ENCODE measurements around the gene TAGAP. TPM values are rescaled to one million over a fixed set of nuclear protein-coding genes. Genes with fewer than 3 reads are reported as not detected.
"Not testable (repeated sequence)": the region's sequence is repeated elsewhere in the genome, so short reads cannot be mapped to it uniquely, and the experiment has no call there.

TAGAP gene
- polyA plus RNA-seq, 1 of the 3 experiments (the other 2 are of a cell fraction): not detected

- Histone ChIP-seq H3K79me2 (ENCODE audit: insufficient read depth) (no peaks in the 10 kb centered on the region), H3K27ac (ENCODE audit: low read depth in 2 of 2, low read length in 1 of 2) (no peak overlapping the region), H3K4me2 (no peak overlapping the region), H3K9me3 (no peaks in the 10 kb centered on the region), H4K20me1 (ENCODE audit: insufficient read depth) (no peaks in the 10 kb centered on the region), H2AFZ (ENCODE audit: low read depth) (no peak overlapping the region), H3K27me3 (ENCODE audit: insufficient read depth) (peaks cover 12% of the 10 kb centered on the region), H3K9me2 (0 out of 2 replicates have a peak, but pooled peaks cover 2% of the 10 kb centered on the region), H3K4me3 (ENCODE audit: low read depth in 2 of 2, low read length in 1 of 2) (no peak overlapping the region), H3K9ac (no peak overlapping the region), H3K36me3 (replicated peaks in 1 of 2; ENCODE audit: control insufficient read depth in 1 of 2, insufficient read depth in 2 of 2, low read length in 1 of 2) (no peaks in the 10 kb centered on the region), H3K4me1 (ENCODE audit: control insufficient read depth in 1 of 2, insufficient read depth in 2 of 2, low read depth in 1 of 2, low read length in 1 of 2) (no peaks in the 10 kb centered on the region; a peak in 1 of 4 replicates), H3F3A (replicated peaks; ENCODE audit: insufficient read depth) (no peaks in the 10 kb centered on the region)
- no peak for DNase-seq
- POLR2A ChIA-PET: no interaction called here
- WGBS (ENCODE audit: low lambda C conversion rate): 65% methylated on average over 8 of the region's 8 CpGs
- CTCF ChIA-PET: interaction anchor here (1.2 to 10.7 kb wide), 5 partner anchors 66 to 1843 kb away, joined by 3 to 152 read pairs (median 3); no protein-coding TSS in a partner anchor
- TF ChIP-seq JUND (IDR thresholded peaks at IDR 0.05) (no peak), REST (IDR thresholded peaks at IDR 0.05; ENCODE audit: low read depth, low read length) (no peak), IRF3 (IDR thresholded peaks at IDR 0.05; ENCODE audit: low read depth, low read length) (no peak), TEAD4 (IDR thresholded peaks at IDR 0.05; ENCODE audit: borderline replicate concordance, insufficient read depth) (no peak), CHD2 (IDR thresholded peaks at IDR 0.05; ENCODE audit: low read length, partially characterized antibody) (no peak), NRF1 (IDR thresholded peaks at IDR 0.05; ENCODE audit: low read depth, low read length) (no peak), POLR2AphosphoS5 (IDR thresholded peaks at IDR 0.05; ENCODE audit: low read depth, low read length) (no peak), EP300 (IDR thresholded peaks at IDR 0.05; ENCODE audit: borderline replicate concordance in 1 of 2, low read depth in 1 of 2, low read length in 1 of 2) (no peak), FOXM1 (IDR thresholded peaks at IDR 0.05; ENCODE audit: low read depth) (no peak), RXRA (IDR thresholded peaks at IDR 0.05; ENCODE audit: borderline replicate concordance, low read depth) (no peak), YY1 (IDR thresholded peaks at IDR 0.05; ENCODE audit: low read depth) (no peak), GABPA (IDR thresholded peaks at IDR 0.05; ENCODE audit: low read depth) (no peak), USF1 (IDR thresholded peaks at IDR 0.05; ENCODE audit: borderline replicate concordance, low read depth) (no peak), SMC3 (IDR thresholded peaks at IDR 0.05; ENCODE audit: low read depth, low read length) (no peak), SIN3A (IDR thresholded peaks at IDR 0.05; ENCODE audit: borderline replicate concordance, low read depth, low read length) (no peak), USF2 (IDR thresholded peaks at IDR 0.05; ENCODE audit: borderline replicate concordance, low read depth, low read length) (no peak), CTCF (IDR thresholded peaks at IDR 0.05) (no peak), MXI1 (IDR thresholded peaks at IDR 0.05; ENCODE audit: low read depth, low read length) (no peak), FOXJ3 (CRISPR knock-in tag; IDR thresholded peaks at IDR 0.05) (no peak)
Observed at GRCh38 chr6:159038914-159039884, 5.6 kb downstream of the TAGAP start.

- CTCF ChIA-PET: interaction anchor here (1.3 to 10.7 kb wide), 3 partner anchors 29 to 89 kb away, joined by 3 to 152 read pairs (median 3); no protein-coding TSS in a partner anchor
Observed at GRCh38 chr6:159038318-159038717, 6.5 kb downstream of the TAGAP start.

More at GRCh38 chr6:159038318-159038717, 6.5 kb downstream of the TAGAP start:
- H3F3A ChIP-seq (replicated peaks; ENCODE audit: insufficient read depth); H2AFZ ChIP-seq (ENCODE audit: low read depth); POLR2A ChIA-PET; DNase-seq; H3K4me2 ChIP-seq; H3K9me2 ChIP-seq; H3K9ac ChIP-seq; H3K27ac ChIP-seq (ENCODE audit: low read depth in 2 of 2, low read length in 1 of 2); H3K4me3 ChIP-seq (ENCODE audit: low read depth in 2 of 2, low read length in 1 of 2); H4K20me1 ChIP-seq (ENCODE audit: insufficient read depth); H3K79me2 ChIP-seq (ENCODE audit: insufficient read depth); H3K9me3 ChIP-seq; H3K4me1 ChIP-seq (ENCODE audit: control insufficient read depth in 1 of 2, insufficient read depth in 2 of 2, low read depth in 1 of 2, low read length in 1 of 2); H3K36me3 ChIP-seq (replicated peaks in 1 of 2; ENCODE audit: control insufficient read depth in 1 of 2, insufficient read depth in 2 of 2, low read length in 1 of 2): not testable (repeated sequence)
- WGBS (ENCODE audit: low lambda C conversion rate): 69% methylated on average over 12 of the region's 12 CpGs
- peaks cover 12% of the 10 kb centered on the region; the same call in 1 of the 2 replicates for H3K27me3 ChIP-seq (ENCODE audit: insufficient read depth)

Measured in SK-N-SH (cell line).